GM19238 (cell line): ENCODE measurements around the gene AFDN.

Experiments used
- DNase-seq: peaks from one replicate; pipeline ENCODE4 v3.0.0; 2011; ENCODE audit warnings: low spot score; ENCODE audit not compliant: insufficient read length

The AFDN gene

DNA sequence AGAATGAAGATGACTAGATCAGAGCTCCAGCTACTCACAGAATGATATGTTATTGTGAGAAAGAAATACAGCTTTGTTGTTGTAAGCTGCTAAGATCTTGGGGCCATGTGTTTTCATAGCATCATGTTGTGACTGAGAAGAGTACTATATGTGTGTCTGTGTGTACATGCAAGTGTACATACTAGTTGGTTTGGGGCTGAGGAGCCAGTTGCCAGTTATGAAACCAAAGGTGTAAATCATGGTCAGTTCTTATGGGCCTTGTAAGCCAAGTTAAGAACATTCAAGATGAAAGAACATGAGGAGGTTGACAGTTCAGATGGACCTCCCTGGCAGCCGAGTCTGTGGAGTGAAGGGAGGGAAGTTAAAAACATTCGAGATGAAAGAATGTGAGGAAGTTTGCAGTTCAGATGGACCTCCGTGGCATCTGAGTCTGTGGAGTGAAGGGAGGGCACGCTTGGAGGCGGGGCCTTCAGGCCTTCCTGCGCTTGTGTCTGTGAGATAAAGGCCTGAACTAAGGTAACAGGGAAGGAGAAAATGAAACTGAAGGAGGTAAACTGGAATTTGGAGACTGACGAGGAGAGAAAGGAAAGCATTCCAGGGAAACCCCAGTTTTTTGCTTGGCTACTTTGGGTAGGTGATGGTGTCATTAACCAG is 13.9 kb downstream of the AFDN start:
- no peak for DNase-seq

DNA sequence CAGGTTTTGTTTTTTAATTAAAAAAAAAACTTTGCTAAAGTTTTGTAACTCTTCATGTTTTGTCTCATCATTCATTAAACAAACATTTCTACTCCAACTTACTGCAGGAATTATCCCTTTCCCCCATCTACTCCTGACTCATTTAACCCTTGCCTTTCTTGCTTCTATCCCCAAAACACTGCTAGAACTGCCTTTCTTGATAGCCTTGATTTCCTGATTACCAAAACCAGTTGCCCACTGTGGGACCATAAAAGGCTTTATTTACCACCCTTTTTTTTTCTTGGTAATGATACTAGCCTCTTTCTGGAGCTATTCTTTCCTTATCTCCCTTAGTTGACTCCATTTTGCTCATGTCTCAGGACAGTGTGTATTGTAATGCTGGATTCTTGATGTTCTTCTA is 15.3 kb downstream of the AFDN start:
- DNase-seq: no peak

DNA sequence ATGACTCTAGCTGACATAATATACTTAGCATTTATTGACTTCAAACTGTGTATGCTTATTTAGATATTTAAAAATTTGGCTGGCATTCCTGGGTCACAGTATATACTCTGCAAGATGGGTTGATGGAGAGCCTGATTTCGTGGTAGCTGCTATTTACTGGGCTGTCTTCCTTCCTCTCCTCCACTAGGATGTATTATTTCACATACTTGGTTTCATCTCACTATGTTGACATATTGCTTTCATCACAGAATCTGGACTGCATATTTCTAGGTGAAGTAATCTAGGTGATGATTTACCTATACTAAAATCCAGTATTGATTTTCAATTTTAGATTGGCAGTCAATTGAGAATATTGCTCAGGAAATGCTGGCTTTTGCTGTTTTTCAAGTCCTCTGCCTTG is 15.7 kb downstream of the AFDN start:
- no peak for DNase-seq

DNA sequence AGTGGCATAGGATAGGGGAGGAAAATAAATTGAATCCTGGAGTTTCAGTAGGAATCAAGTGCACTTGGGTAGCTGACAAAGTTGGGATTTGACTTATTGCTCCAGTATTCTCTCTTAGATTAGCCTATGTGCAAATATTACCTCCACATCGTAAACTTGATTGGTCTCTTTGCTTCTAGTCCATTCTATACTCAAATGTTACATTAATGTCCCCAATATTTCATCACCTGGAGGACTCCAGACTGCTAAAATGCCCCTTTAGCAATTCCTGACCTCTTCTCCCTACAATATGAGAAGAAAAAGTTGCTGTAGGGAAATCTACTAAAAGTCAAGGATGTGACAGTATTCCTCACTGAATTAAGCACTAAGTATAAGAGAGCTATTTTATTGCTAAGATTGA is 16.3 kb downstream of the AFDN start:
- DNase-seq: no peak

DNA sequence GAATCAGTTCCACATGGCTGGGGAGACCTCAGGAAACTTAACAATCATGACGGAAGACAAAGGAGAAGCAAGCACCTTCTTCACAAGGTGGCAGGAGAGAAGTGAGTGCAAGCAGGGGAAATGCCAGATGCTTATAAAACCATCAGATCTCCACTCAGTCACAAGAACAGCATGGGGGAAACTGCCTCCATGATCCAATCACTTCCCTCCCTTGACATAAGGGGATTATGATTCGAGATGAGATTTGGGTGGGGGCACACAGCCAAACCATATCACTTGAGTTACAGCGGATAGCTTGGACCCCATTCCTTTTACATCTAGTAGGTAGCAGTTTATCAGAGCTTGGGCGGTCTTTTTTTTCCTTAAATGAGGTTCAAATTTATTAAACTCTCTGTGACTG is 19.1 kb downstream of the AFDN start:
- DNase-seq: no peak

DNA sequence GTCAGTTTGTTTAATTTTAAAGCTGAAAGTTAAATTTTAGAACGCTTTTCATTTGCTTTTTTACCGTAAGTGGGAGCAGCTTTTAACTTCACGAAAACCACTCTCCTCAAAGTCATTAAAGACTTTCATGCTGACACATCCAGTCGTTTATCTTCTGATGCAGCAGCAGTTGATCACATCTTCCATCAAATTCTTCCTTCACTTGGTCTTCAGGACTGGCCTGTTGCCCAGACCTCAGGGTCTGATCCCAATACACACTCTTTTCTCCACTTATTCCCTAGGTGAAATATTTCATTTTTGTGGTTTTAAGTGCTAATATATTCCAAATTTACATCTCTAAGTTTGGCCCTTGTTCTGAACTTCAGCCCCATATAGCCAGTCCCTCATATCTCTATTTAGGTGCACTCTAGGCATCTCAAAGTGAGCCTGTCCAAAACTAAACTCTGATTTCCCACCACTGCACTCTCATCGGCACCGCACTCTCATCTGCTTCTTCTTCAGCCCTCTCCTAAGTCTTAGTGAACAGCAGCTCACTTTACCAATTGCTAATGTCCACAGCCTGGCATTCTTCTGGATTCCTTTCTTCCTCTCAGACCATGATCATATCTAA is 20.4 kb downstream of the AFDN start:
- DNase-seq: no peak

DNA sequence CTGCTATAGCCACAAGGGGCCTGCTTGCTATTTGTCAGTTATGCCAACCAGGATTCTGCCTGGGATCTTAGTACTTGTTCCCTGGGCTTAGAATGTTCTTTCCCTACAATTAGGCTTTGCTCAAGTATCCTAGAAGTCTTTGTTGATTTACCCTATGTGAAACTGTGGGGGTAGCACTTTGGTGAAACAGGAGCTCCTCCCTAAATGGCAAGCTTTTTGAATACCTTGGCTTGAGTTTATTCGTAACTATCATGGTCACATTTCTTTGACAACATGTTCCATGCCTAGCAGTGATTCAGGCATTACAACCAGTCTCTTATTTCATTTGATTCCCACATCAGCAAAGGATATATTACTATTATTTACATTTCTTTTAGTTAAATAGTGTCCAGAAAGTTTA is 21.2 kb downstream of the AFDN start:
- DNase-seq: no peak

DNA sequence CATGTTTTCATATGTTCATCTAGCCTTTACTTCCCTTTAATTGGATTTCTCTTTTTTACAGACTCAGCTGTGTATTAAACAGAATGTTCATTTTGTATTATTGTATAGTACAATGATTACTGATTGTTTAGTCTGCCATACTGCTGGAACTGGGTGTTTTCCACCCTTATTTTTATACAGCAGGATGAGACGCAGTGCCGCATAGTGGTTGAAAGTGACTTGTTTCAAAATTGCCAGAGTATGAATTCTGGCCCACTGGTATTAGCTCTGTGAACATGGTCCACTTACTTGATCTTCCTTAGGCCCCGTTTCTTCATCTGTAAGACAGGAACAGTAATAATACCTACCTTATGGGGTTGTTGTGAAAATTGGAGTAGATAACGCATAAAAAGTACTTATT is 22.1 kb downstream of the AFDN start:
- no peak for DNase-seq

DNA sequence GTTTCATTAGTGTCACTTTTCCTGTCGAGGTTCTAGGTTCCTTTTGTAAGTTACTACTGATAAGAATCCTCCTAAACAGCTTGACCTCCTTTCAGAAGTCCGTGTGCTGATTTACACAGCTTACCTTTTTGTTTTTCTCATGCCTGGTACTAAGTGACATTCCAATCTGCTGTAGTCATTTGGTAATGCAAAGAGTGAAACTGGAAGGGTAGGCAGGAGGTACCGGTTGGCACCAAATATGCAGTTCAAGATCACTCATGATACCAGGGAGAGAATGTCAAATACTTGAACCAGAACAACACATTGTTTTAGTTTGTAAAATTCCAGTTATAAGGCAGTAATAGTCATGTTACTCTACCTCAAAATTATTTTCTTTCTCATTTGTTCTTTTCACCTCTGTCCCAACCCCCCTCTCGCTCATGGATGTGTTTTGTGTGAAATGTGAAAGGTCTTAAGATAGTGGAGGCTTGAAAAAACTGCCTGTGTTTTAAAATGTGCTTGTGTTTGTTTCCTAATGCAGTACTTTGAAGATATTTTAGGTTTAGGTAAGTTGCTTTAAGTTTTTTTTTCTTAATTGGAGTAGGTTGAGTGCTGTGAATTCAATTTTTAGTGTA is 23.2 kb downstream of the AFDN start:
- DNase-seq: no peak

DNA sequence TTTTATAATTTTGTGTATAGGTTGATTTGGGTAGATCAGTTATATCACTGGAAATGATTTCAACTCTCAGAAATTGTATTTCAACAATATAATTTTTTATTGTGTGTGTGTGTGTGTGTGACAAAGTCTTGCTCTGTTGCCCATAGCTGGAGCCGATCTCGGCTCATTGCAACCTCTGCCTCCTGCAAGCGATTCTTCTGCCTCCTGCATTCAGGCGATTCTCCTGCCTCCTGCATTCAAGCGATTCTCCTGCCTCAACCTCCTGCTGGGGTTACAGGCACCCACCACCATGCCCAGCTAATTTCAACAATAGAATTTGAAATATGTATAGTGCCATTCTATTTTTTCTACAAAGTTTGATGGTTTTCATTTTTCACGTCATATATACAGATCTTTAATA is 24.1 kb downstream of the AFDN start:
- no peak for DNase-seq

DNA sequence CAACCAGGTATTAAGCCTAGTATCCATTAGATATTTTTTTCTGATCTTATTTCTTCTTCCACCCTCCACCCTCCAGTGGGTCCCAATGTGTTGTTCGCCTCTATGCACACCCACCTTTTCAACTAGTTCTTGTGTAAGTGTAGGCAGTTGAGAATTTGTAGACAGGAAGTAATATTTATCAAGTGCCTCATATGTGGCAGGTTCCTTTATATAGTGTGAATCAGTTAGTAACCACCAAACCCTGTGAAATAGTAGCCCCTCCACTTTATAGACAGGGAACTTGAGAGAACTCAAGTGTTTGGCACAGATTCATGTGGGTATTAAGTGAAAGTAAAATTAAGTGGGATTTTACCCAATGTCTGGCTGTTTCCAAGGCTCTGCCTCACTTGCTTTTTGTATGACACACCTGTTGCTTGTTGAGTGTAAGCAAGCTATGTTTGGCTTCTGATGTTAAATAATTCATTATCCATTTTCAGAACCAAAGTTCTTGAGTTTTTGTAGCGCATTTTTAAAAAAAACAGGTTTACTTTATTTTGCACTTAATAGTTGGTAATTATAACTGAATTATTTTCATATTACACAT is 24.8 kb downstream of the AFDN start:
- no peak for DNase-seq

DNA sequence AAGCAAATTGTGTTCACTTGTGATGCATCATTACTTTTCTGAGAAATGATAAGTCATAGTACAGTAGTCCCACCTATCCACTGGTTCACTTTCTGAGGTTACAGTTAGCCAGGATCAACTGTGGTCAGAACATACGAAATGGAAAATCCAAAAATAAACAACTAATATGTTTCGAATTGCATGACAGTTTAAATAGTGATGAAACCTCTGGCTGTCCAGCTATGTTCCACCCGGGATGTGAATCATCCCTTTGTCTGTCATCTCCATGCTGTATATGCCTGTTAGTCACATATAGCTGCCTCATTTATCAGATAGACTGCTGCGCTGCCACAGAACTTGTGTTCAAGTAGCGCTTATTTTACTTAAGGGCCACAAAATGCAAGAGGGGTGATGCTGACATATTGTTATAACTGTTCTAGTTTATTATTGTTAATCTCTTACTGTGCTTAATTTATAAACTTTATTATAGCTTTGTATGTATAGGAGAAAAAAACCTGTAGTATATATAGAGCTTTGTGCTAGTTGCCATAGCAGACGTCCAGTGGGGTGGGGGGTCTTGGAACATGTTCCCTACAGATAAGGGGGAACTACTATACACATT is 29.2 kb downstream of the AFDN start:
- no peak for DNase-seq

DNA sequence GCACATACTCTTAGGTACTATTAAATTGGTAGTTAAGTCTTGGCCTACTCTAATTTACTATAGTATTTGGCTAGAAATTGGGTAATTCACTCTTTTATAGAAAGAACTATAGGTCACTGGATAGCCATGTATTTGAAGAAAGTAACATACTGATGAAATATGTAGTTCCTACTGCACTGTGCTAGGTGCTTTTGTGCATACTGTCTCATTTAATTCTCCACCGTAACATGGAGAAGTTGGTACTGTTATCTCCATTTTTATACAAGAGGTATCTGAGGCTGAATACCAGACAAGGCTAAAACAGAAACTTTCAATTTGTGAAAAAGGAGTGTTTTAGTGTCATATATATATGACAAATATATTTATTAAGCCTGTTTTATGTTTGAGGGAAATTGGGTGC is 29.8 kb downstream of the AFDN start:
- no peak for DNase-seq

DNA sequence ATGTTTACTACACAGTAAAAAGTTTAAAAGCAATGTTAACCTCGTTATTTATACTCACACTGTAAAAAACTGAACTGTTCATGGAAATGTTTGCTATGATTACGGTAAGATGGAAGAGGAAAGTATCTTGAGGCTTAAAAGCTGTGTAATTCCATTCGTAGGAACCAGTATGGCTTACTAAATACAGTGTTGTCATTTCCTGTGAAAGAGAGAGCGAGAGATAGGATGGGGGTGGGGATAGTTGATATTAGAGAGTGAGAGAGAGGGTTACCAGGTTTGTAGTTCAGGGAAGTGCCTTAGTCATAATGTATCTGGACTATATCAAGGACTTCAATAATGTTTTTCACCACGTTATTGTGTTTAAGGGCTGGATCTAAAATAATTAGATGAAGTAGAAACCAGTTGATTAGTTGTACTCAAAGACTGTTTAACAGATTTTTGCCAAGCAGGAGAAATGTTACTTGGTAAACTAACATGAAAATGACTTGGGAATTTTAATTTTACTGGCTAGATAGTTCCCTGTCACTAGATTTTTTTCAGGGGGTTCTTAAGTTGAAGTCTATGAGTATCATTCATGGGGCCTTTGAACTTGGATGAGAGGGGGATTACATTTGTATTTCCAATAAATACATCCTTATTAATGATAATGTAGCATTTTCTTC is 30.4 kb downstream of the AFDN start:
- no peak for DNase-seq

DNA sequence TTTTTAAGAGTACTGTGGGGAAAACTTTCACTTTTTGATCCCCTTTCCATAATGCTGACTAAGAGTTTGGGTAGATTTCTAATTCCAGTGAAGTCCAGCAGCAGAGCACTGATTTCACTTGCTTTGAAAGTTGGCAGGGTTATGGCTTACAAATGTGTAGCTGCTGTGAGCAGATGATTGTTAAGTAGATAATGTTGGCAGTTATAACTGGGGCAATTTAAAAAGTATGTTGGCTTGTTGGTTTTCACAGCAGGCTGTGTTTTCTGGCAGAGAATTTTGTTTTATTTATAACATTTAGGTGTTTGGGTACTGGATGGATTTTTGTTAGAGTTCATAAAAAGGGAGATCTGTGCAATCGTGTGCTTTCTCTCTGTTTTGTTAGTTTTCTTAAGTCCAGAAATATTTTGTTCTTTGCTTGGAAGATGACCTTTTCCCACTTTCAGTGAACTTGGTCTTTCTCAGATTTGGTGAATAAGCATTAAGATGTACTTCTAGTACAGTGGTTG is 31.4 kb downstream of the AFDN start:
- no peak for DNase-seq

DNA sequence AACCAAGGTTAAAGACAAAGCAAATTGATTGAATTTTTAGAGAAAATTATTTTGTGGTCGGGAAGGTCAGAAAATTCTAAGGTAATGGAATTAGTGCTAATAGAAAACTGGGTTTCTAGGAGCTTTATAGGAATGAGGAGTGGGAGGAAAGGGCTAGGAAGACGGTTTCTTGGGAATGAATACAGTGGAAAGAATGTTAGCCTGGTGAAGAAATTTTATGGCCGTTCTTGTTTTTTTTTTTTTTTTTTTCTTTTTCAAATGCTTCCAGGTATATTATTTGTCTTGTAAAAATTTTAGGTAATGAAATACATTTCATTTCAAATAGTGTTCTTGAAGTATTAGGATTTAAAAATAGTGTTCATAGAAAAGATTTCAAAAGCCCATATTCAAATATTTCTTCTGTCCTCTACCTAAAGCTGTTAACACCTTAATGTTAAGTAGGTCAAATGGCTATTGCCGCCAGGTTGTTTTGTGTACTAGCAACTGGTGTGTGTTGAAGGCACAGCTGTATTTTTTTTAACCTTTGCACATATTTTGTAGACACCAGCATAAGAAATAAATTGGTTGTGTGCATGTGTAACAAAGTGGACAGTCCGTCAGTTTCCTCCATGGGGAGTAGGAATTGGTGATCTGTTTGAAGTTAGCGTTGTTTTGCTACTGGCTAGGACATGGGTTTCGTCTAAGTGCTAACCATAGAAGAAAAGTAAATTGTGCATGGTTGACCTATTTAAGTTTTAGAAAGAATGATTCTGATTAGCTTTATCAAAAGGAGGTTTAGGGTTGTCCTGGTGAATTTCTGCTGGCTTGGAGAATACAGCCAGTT is 32.3 kb downstream of the AFDN start:
- DNase-seq: no peak

DNA sequence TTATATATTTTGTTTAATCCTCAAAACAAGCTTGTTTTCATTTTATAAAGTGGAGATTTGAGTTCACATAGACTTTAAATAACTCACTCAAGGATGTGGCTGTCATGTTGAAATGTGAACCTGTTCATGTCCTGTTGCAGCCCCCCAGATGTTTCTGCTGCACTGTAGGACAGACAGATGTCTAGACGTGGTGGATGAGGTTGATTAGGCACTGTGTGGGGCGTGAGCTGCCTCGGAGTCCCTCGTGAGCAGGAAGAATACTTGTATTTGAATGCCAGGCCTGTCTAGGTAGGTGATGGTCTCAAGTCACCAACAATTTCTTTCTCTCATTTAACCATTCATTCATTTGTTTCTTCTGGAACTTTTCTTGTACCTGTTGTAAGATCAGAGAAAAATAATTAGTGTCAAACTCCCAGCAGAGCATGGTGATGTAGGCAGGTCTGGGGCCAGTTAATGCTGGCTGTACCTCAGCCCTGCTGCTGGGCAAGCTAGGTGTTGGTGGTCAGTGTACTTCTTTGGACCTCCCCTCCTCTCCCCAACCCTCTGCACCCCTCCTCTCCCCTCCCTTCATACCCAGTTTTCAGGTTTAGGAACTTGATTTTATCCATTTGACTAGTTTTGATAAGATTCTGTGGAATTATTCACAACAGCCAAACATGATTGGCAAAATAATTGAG is 34.0 kb downstream of the AFDN start:
- DNase-seq: no peak

DNA sequence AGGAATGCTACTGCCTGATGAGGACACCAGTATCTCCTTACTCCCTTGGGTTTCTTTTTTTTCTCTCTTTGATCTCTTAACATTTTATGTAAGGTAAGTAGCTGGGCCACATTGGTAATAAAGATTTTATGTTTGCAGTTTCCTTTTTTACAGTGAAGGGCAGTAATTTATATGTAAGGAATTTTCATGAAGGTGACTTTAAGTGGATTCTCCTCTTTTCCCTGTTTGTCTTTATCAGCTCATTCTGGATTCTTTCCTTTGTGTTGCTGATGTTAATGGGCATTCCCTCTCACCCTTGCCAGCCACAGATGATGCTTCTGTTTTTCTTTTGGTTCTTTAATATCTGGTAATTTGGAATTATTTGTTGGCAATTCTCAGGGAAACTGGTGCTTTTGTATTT is 34.7 kb downstream of the AFDN start:
- no peak for DNase-seq

DNA sequence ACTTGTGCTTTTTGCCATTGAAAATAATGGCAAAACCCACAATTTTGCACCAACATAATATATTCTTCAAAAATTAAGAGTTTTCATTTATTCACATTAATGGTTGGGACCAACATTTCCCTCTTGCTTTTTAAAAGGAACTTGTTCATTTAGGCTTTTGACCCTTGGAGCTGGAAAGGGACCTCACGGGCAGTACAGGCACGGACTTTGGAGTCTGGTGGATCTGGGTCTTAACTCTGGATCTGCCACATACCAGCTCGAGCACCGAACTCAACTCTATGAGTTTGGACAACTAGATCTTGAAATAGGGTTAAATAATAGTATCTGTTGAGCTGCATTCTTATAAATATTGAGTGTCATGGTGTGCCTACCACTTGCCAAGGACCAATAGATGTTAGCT is 37.2 kb downstream of the AFDN start:
- no peak for DNase-seq

DNA sequence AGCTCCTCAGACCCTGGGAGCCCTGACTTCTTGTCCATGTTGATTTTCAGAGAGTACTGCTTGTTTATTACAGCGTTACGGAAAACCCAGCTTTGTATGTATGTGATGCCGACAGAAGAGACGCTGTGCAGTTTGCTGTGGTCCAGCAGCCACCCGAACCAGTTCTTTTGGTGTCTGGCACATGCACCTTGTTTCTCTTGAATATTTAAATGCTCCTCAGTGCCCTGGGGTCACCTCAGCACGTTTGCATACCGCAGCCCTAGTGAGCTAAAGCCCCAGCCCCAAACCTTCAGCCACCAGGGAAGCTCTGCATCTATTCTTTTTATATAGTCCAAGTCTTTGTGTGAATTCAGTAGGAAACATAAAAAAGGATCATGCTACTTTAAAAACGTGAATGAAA is 39.9 kb downstream of the AFDN start:
- no peak for DNase-seq
